Caco-2 (cell line): ENCODE measurements around the gene TTLL5. TPM values are rescaled to one million over a fixed set of nuclear protein-coding genes. Genes with fewer than 3 reads are reported as not detected.

Source experiments
- BruUV-seq: library from RNA; stranded (reverse); fragments of 400-500 nt; replicated peaks from 2 replicates; lab custom pipeline; 2021; lab: Mats Ljungman, UMichigan
- CTCF ChIA-PET: fragments of 300-600 bp; sonication (Branson Sonifier 250); formaldehyde crosslinking; loops from one replicate; lab custom pipeline; 2022; ENCODE audit warnings: antibody characterized with exemption; lab: Charles Lee
- POLR2A ChIA-PET: fragments of 300-600 bp; sonication (Branson Sonifier 250); formaldehyde crosslinking; loops from one replicate; lab custom pipeline; 2022; ENCODE audit warnings: antibody characterized with exemption; lab: Charles Lee
- DNase-seq, 2 experiments: peaks; one replicate each; pipeline versions ENCODE4 v3.0.0 to v3.0.0-alpha.2; 2020 to 2022
- H3K27me3 ChIP-seq: replicated peaks from 2 replicates; pipeline ENCODE4 v1.6.0; 2011; ENCODE audit warnings: low read length; ENCODE audit not compliant: control insufficient read depth, insufficient read depth
- H3K36me3 ChIP-seq: 2 replicates; pipeline ENCODE4 v1.5.1; 2011; ENCODE audit warnings: low read length; ENCODE audit not compliant: control insufficient read depth, insufficient read depth
- H3K4me1 ChIP-seq: fragments of 250-450 bp; sonication (Bioruptor Pico); 2 replicates; pipeline ENCODE4 v1.5.1; 2020; ENCODE audit warnings: mild to moderate bottlenecking
- H3K4me3 ChIP-seq: 2 replicates; pipeline ENCODE4 v1.5.1; 2011; ENCODE audit warnings: low read depth, mild to moderate bottlenecking, control low read depth, low read length
- H3K9me3 ChIP-seq: fragments of 250-450 bp; sonication (Bioruptor Pico); 2 replicates; pipeline ENCODE4 v1.5.1; 2020; ENCODE audit warnings: mild to moderate bottlenecking, moderate library complexity
- H3K27ac Mint-ChIP-seq: one replicate; pipeline ENCODE4 v1.8.0; 2022; ENCODE audit warnings: mixed read lengths; ENCODE audit not compliant: unreplicated experiment
- H3K27me3 Mint-ChIP-seq: one replicate; pipeline ENCODE4 v1.8.0; 2022; ENCODE audit warnings: mixed read lengths; ENCODE audit not compliant: insufficient read depth, unreplicated experiment
- H3K36me3 Mint-ChIP-seq: one replicate; pipeline ENCODE4 v1.8.0; 2022; ENCODE audit warnings: mild to moderate bottlenecking, mixed read lengths; ENCODE audit not compliant: insufficient read depth, unreplicated experiment
- H3K4me1 Mint-ChIP-seq: one replicate; pipeline ENCODE4 v1.8.0; 2022; ENCODE audit warnings: low read depth, mixed read lengths; ENCODE audit not compliant: unreplicated experiment
- H3K4me3 Mint-ChIP-seq: one replicate; pipeline ENCODE4 v1.8.0; 2022; ENCODE audit warnings: mild to moderate bottlenecking, moderate library complexity, mixed read lengths; ENCODE audit not compliant: unreplicated experiment
- H3K9me3 Mint-ChIP-seq: one replicate; pipeline ENCODE4 v1.8.0; 2022; ENCODE audit warnings: mixed read lengths; ENCODE audit not compliant: unreplicated experiment
- intact Hi-C: fragments of 100-400 bp; cut with micrococcal nuclease; formaldehyde crosslinking; loops from one replicate; pipeline ENCODE4 v1.10.0; 2022; ENCODE audit not compliant: unreplicated experiment
- total RNA-seq: library from RNA; stranded (reverse); gene quantifications from 2 replicates; pipeline ENCODE4 v1.2.3, GENCODE V29; 2022
- TF ChIP-seq, protein P1 (sequence below), 2 experiments: fragments of 200-600 bp in 1 of 2; IDR thresholded peaks; 1 replicate in 1 of 2; 2 replicates in 1 of 2; pipeline versions ENCODE4 v1.5.1 to v1.8.0; 2011 to 2022; ENCODE audit warnings: antibody characterized with exemption in 1 of 2, control low read depth in 1 of 2, inconsistent platforms in 1 of 2, low read depth in 1 of 2, low read length in 1 of 2, mild to moderate bottlenecking in 1 of 2, moderate library complexity in 1 of 2; ENCODE audit not compliant: insufficient read depth in 1 of 2, severe bottlenecking in 1 of 2, unreplicated experiment in 1 of 2

The TTLL5 gene
- total RNA-seq, 1 experiment from 2014 or later: 38.2 TPM

DNA sequence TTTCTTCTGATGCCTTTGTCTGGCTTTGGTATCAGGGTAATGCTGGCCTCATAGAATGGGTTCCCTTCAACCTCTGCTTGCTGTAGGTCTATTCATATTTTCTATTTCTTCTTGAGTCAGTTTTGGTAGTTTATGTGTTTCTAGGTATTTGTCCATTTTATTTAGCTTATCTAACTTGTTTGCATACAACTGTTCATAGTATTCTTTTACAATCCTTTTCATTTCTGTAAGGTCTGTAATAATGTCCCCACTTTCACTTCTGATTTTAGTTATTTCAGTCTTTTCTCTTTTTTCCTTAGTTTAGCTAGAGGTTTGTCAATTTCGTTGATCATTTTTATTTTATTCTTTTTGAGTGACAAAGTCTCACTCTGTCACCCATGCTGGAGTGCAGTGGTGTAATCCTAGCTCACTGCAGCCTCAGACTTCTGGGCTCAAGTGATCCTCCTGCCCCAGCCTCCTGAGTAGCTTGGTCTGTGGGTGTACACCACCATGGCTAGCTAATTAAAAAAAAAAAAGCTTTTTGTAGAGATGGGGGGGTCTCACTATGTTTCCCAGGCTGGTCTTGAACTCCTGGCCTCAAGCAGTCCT lies 11.7 kb downstream of the TTLL5 start:
- intact Hi-C loops: no loop called here
- H3K4me3 Mint-ChIP-seq: no peak overlapping the region
- H3K36me3 ChIP-seq: no peaks in the 10 kb centered on the region
- H3K36me3 Mint-ChIP-seq: peaks cover 22% of the 10 kb centered on the region
- POLR2A ChIA-PET: interaction anchor here (0.6 kb wide), 3 partner anchors 12 to 242 kb away, joined by 4 to 9 read pairs (median 4); partner anchors contain the start of gene ERG28
- no peaks in the 10 kb centered on the region for H3K27me3 ChIP-seq
- DNase-seq: no peak
- BruUV-seq: no TSS peak
- TF ChIP-seq, protein P1, sequence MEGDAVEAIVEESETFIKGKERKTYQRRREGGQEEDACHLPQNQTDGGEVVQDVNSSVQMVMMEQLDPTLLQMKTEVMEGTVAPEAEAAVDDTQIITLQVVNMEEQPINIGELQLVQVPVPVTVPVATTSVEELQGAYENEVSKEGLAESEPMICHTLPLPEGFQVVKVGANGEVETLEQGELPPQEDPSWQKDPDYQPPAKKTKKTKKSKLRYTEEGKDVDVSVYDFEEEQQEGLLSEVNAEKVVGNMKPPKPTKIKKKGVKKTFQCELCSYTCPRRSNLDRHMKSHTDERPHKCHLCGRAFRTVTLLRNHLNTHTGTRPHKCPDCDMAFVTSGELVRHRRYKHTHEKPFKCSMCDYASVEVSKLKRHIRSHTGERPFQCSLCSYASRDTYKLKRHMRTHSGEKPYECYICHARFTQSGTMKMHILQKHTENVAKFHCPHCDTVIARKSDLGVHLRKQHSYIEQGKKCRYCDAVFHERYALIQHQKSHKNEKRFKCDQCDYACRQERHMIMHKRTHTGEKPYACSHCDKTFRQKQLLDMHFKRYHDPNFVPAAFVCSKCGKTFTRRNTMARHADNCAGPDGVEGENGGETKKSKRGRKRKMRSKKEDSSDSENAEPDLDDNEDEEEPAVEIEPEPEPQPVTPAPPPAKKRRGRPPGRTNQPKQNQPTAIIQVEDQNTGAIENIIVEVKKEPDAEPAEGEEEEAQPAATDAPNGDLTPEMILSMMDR (IDR thresholded peaks at IDR 0.05; ENCODE audit: insufficient read depth in 1 of 2, low read depth in 1 of 2, low read length in 1 of 2, severe bottlenecking in 1 of 2, unreplicated experiment in 1 of 2): no peak
- H3K9me3 Mint-ChIP-seq: no peaks in the 10 kb centered on the region
- no peaks in the 10 kb centered on the region for H3K4me1 Mint-ChIP-seq
- H3K27me3 Mint-ChIP-seq: no peaks in the 10 kb centered on the region
- H3K9me3 ChIP-seq: no peaks in the 10 kb centered on the region
- CTCF ChIA-PET: interaction anchor here (0.6 kb wide), 2 partner anchors 18 to 896 kb away, joined by 3 read pairs; no protein-coding TSS in a partner anchor
- no peak overlapping the region for H3K4me3 ChIP-seq
- H3K27ac Mint-ChIP-seq: no peak overlapping the region
- no peaks in the 10 kb centered on the region for H3K4me1 ChIP-seq

GRCh38 chr14:75673345-75674035 lies 12.4 kb downstream of the TTLL5 start:
- POLR2A ChIA-PET: interaction anchor here (0.6 kb wide), 2 partner anchors 94 to 241 kb away, joined by 4 to 9 read pairs; no protein-coding TSS in a partner anchor
- H3K4me1 Mint-ChIP-seq: no peaks in the 10 kb centered on the region
- BruUV-seq: no TSS peak
- Histone ChIP-seq H3K4me1 (no peaks in the 10 kb centered on the region), H3K27me3 (no peaks in the 10 kb centered on the region), H3K36me3 (no peaks in the 10 kb centered on the region), H3K4me3 (no peak overlapping the region), H3K9me3 (no peaks in the 10 kb centered on the region)
- no peaks in the 10 kb centered on the region for H3K9me3 Mint-ChIP-seq
- no peak overlapping the region for H3K27ac Mint-ChIP-seq
- intact Hi-C loops: no loop called here
- DNase-seq: no peak
- H3K27me3 Mint-ChIP-seq: no peaks in the 10 kb centered on the region
- TF ChIP-seq, protein P1 (IDR thresholded peaks at IDR 0.05; ENCODE audit: insufficient read depth in 1 of 2, low read depth in 1 of 2, low read length in 1 of 2, severe bottlenecking in 1 of 2, unreplicated experiment in 1 of 2): no peak
- no peak overlapping the region for H3K4me3 Mint-ChIP-seq
- H3K36me3 Mint-ChIP-seq: peaks cover 22% of the 10 kb centered on the region
- CTCF ChIA-PET: interaction anchor here (0.6 kb wide), 1 partner anchor 896 kb away, joined by 3 read pairs; no protein-coding TSS in a partner anchor

DNA sequence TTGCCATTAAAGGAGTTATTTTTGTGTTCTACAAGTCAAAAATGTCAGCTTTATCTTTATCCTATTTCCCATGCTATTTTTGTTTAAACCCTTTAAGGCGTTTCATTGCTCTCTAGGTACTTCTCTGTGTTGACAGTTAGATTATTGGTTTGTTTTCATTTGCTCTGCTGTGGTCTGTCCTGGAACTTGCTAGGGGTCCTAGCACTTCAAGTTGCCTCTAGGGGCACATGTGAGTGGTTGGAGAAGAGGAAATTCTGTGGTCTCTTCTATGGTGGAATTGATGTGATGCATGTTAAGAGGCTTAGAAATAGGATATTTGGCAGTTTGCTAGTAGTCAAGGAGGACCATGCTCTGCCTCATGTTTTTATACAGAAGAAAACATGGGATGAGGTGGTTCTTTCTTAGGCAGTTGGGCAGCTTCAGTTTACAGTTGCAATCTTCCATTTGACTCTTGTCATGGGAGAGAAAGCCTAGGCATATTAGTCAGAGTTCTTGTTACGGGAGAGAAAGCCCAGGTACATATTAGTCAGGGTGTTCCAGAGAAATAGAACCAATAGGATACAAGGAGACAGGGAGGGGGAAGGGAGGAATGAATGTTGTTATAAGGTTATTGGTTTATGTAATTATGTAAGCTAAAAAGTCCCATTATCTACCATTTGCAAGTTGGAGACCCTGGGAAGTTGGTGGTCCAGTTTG lies 14.4 kb downstream of the TTLL5 start:
- H3K4me1 Mint-ChIP-seq: no peaks in the 10 kb centered on the region
- ChIA-PET POLR2A (no interaction called here), CTCF (no interaction called here)
- no peaks in the 10 kb centered on the region for H3K4me1 ChIP-seq
- H3K4me3 ChIP-seq: no peak overlapping the region
- no peak for DNase-seq
- no peaks in the 10 kb centered on the region for H3K9me3 Mint-ChIP-seq
- H3K4me3 Mint-ChIP-seq: no peak overlapping the region
- no peak overlapping the region for H3K27ac Mint-ChIP-seq
- TF ChIP-seq, protein P1 (IDR thresholded peaks at IDR 0.05; ENCODE audit: insufficient read depth in 1 of 2, low read depth in 1 of 2, low read length in 1 of 2, severe bottlenecking in 1 of 2, unreplicated experiment in 1 of 2): no peak
- H3K27me3 Mint-ChIP-seq: no peaks in the 10 kb centered on the region
- H3K9me3 ChIP-seq: no peaks in the 10 kb centered on the region
- H3K36me3 Mint-ChIP-seq: peaks cover 7% of the 10 kb centered on the region
- intact Hi-C loops: no loop called here
- BruUV-seq: no TSS peak
- H3K27me3 ChIP-seq: no peaks in the 10 kb centered on the region
- H3K36me3 ChIP-seq: no peaks in the 10 kb centered on the region
